SK-N-SH treated with all-trans-retinoic acid at 6 μM for 48 hours (cell line): ENCODE measurements around the gene CHRNA4.

Source experiments
- BACH2 ChIP-seq: fragments of 250-450 bp; sonication (Bioruptor Pico); IDR thresholded peaks from 2 replicates; pipeline ENCODE4 v1.9.0; 2021; ENCODE audit warnings: mild to moderate bottlenecking, borderline replicate concordance
- CREB5 ChIP-seq: fragments of 250-450 bp; sonication (Bioruptor Pico); IDR thresholded peaks from 2 replicates; pipeline ENCODE4 v1.5.1; 2020; ENCODE audit warnings: low read depth, mild to moderate bottlenecking, moderate library complexity
- OSR1 ChIP-seq: fragments of 250-450 bp; sonication (Bioruptor Pico); IDR thresholded peaks from 2 replicates; pipeline ENCODE4 v1.8.0; 2022; ENCODE audit warnings: moderate library complexity, mild to moderate bottlenecking, inconsistent platforms
- SNAI2 ChIP-seq: fragments of 250-450 bp; sonication (Bioruptor Pico); IDR thresholded peaks from 2 replicates; pipeline ENCODE4 v1.5.0; 2020; ENCODE audit warnings: mild to moderate bottlenecking, moderate library complexity
- TOX ChIP-seq: fragments of 250-450 bp; sonication (Bioruptor Pico); IDR thresholded peaks from 2 replicates; pipeline ENCODE4 v1.8.0; 2021; ENCODE audit warnings: mild to moderate bottlenecking, moderate library complexity, borderline replicate concordance

GRCh38 chr20:63376283-63377250 lies 15.4 kb upstream of the CHRNA4 start:
- TF ChIP-seq SNAI2 (CRISPR knock-in tag): no peak
- TF ChIP-seq BACH2: no peak
- TF ChIP-seq CREB5: no peak
- no peak for TF ChIP-seq TOX (CRISPR knock-in tag)
- TF ChIP-seq OSR1 (CRISPR knock-in tag): no peak
